ENCODE results near the gene DCAF8.

DCAF8 gene

GRCh38 chr1:160221089-160221488, 41.3 kb downstream of the DCAF8 start:
- no peak for TF ChIP-seq CTCF (IDR thresholded peaks at IDR 0.05; ENCODE audit: low read depth, low read length, missing control alignments)
- DNase-seq (ENCODE audit: extremely low read depth, low read depth), result no peak
- H3K4me3 ChIP-seq (replicated peaks; ENCODE audit: low read depth, low read length), result no peak overlapping the region

GRCh38 chr1:160220301-160220700, 42.0 kb downstream of the DCAF8 start:
- TF ChIP-seq CTCF (IDR thresholded peaks at IDR 0.05; ENCODE audit: low read depth, low read length, missing control alignments), result no peak
- H3K4me3 ChIP-seq (replicated peaks; ENCODE audit: low read depth, low read length), result no peak overlapping the region
- no peak for DNase-seq (ENCODE audit: extremely low read depth, low read depth)

GRCh38 chr1:160219062-160219929, 43.1 kb downstream of the DCAF8 start:
- peak; percentile 29 for DNase-seq (ENCODE audit: extremely low read depth, low read depth)
- peak; percentile 64 for TF ChIP-seq CTCF (IDR thresholded peaks at IDR 0.05; ENCODE audit: low read depth, low read length, missing control alignments)
- H3K4me3 ChIP-seq (replicated peaks; ENCODE audit: low read depth, low read length), result no peak overlapping the region

GRCh38 chr1:160217481-160218051, 44.8 kb downstream of the DCAF8 start:
- no peak overlapping the region for H3K4me3 ChIP-seq (replicated peaks; ENCODE audit: low read depth, low read length)
- TF ChIP-seq CTCF (IDR thresholded peaks at IDR 0.05; ENCODE audit: low read depth, low read length, missing control alignments), result no peak
- no peak for DNase-seq (ENCODE audit: extremely low read depth, low read depth)

- no peak overlapping the region for H3K4me3 ChIP-seq (replicated peaks; ENCODE audit: low read depth, low read length)
- no peak for DNase-seq (ENCODE audit: extremely low read depth, low read depth)
These were observed 46.0 kb downstream of the DCAF8 start for GRCh38 chr1:160216301-160216700.

GRCh38 chr1:160214481-160215140, 47.7 kb downstream of the DCAF8 start:
- no peak for DNase-seq (ENCODE audit: extremely low read depth, low read depth)

More at GRCh38 chr1:160216301-160216700, 46.0 kb downstream of the DCAF8 start:
- no peak for TF ChIP-seq CTCF (IDR thresholded peaks at IDR 0.05; ENCODE audit: low read depth, low read length, missing control alignments)

More at GRCh38 chr1:160214481-160215140, 47.7 kb downstream of the DCAF8 start:
- no peak for TF ChIP-seq CTCF (IDR thresholded peaks at IDR 0.05; ENCODE audit: low read depth, low read length, missing control alignments)
- no peak overlapping the region for H3K4me3 ChIP-seq (replicated peaks; ENCODE audit: low read depth, low read length)
